ENCODE data around the gene PEMT.
A peak's percentile ranks its signal among the peaks of the same experiment; 100 is the strongest.

The PEMT gene

DNA sequence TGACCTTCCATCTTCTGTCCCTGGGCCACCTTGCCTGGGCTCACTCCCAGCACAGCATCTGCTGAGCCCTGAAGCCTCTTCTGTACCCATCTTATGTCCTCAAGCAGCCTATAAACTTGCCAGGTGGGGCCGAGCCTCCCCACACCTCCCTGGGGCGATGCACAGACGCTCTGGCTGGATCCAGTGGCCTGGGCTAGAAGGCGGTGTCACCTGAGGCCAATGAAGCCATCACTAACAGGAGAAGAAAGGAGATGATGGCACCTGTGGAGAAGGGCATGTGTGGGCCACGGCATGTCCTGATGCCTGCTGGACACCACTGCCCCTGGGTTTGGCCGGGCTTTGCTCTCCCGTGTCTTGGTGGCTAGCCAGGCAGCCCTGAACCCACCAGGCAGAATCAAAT, 45.5 kb downstream of the PEMT start:
- Histone ChIP-seq H3K9ac (ENCODE audit: low read depth in 1 of 2, low read length in 2 of 2) (no peak overlapping the region), H3K9me3 (ENCODE audit: control insufficient read depth in 2 of 2, low read length in 2 of 2) (no peaks in the 10 kb centered on the region), H3K36me3 (ENCODE audit: control insufficient read depth in 2 of 2, insufficient read depth in 2 of 2, low read length in 2 of 2) (no peaks in the 10 kb centered on the region), H3K27ac (ENCODE audit: low read depth in 2 of 2, low read length in 2 of 2) (no peak overlapping the region), H3K4me1 (ENCODE audit: control insufficient read depth in 2 of 2, insufficient read depth in 2 of 2, low read length in 2 of 2) (peaks cover 0 to under 1% of the 10 kb centered on the region in 2 donors), H3K27me3 (ENCODE audit: control insufficient read depth in 2 of 2, insufficient read depth in 2 of 2, low read length in 2 of 2) (no peaks in the 10 kb centered on the region), H3K4me3 (ENCODE audit: low read length in 2 of 2) (no peak overlapping the region)

DNA sequence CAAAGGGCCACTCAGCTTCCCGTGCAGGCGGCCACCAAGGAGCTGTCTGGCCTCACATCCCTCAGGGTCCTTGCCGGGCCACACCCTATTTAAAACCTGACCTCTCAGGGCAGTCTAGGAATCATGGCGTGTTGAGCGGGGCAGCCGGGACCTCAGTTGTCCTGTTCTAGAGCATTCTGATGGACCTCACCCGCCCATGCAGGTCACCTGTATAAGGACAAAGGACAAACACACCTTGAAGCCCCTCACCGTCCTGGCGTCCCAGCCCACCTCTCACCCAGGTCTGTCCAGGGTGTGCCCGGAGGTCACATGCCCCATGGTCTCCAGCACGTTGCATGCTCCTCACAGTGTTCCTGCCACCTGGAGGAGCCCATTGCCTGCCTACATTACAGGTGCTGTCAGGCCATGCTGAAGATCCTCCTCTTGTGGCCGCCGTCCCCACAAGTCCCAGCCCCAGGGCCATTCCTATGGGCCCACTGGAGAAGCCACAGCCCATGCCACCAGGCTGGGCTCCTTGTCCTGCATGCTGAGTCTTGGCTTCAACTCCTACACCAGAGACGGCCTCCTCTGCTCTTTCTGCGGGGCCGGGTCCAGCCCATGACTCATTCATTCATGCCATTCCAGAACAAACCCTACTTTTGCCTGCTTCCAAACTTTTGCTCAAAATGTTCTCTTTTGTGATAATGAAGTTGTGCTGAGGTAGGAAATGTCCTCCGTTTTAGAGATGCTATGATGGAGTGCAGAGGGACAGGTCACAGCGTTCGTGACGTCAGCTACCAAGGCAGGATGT, 46.3 kb downstream of the PEMT start:
- Histone ChIP-seq H3K9ac (ENCODE audit: low read depth in 1 of 2, low read length in 2 of 2) (no peak overlapping the region), H3K36me3 (ENCODE audit: control insufficient read depth in 2 of 2, insufficient read depth in 2 of 2, low read length in 2 of 2) (no peaks in the 10 kb centered on the region), H3K4me1 (ENCODE audit: control insufficient read depth in 2 of 2, insufficient read depth in 2 of 2, low read length in 2 of 2) (peaks cover 0 to 3% of the 10 kb centered on the region in 2 donors), H3K27me3 (ENCODE audit: control insufficient read depth in 2 of 2, insufficient read depth in 2 of 2, low read length in 2 of 2) (no peaks in the 10 kb centered on the region), H3K27ac (ENCODE audit: low read depth in 2 of 2, low read length in 2 of 2) (no peak overlapping the region), H3K9me3 (ENCODE audit: control insufficient read depth in 2 of 2, low read length in 2 of 2) (no peaks in the 10 kb centered on the region), H3K4me3 (ENCODE audit: low read length in 2 of 2) (no peak overlapping the region)

DNA sequence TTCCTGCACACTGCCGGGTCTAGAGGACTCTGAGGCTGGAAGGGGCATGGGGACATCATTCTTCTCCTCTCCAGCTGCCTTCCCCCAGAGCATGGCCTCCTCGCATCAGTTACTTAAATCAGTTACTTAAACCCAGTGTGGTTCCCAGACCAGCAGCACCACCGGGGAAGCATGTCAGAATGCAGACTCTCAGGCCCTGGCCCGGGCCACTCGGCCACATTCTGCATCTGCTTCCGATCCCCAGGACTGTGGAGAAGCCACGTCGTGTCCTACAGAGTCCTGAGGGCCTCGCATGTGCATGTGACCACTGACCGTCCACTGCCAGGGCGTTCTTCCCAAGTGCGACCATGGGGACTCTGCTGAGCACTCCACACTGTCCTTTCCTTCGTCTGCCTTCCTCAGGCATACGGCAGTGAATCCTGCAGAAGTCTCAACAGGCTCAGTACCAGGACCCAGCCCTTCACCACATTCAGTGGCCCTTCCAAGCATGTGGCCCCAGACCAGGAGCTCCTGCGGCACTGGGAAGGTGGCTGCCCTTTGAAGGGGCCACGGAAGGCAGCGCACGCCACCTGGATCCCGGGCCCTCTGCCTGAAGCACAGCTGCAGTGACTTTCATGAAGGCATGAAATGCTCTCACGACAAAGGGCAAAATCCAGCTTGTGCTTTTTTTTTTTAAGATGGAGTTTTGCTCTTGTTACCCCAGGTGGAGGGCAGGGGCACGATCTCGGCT, 48.4 kb downstream of the PEMT start:
- Histone ChIP-seq H3K9me3 (ENCODE audit: control insufficient read depth in 2 of 2, low read length in 2 of 2) (no peaks in the 10 kb centered on the region), H3K36me3 (ENCODE audit: control insufficient read depth in 2 of 2, insufficient read depth in 2 of 2, low read length in 2 of 2) (no peaks in the 10 kb centered on the region), H3K27ac (ENCODE audit: low read depth in 2 of 2, low read length in 2 of 2) (no peak overlapping the region), H3K27me3 (ENCODE audit: control insufficient read depth in 2 of 2, insufficient read depth in 2 of 2, low read length in 2 of 2) (no peaks in the 10 kb centered on the region), H3K4me3 (ENCODE audit: low read length in 2 of 2) (no peak overlapping the region), H3K9ac (ENCODE audit: low read depth in 1 of 2, low read length in 2 of 2) (no peak overlapping the region), H3K4me1 (ENCODE audit: control insufficient read depth in 2 of 2, insufficient read depth in 2 of 2, low read length in 2 of 2) (peaks cover 11 to 18% of the 10 kb centered on the region in 2 donors)

DNA sequence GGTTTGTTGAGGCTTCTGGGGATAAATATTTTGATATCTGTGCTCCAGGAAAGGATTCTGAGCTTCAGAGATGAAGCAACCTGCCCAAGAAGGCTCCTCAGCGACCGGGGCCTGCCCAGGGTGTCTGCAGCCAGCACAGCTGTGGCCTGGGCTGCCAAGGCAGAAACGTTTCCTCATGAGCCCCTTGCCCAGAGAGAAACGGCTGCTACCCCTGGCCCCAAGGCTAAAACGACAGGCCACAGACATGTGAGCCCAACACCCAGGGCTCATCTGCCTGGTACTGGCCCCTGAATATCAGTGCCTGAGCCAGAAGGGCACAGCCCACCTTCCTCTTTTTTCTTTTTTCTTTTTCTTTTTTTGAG, 49.9 kb downstream of the PEMT start:
- Histone ChIP-seq H3K4me3 (ENCODE audit: low read length in 2 of 2) (no peak overlapping the region), H3K27me3 (ENCODE audit: control insufficient read depth in 2 of 2, insufficient read depth in 2 of 2, low read length in 2 of 2) (no peaks in the 10 kb centered on the region), H3K9me3 (ENCODE audit: control insufficient read depth in 2 of 2, low read length in 2 of 2) (no peaks in the 10 kb centered on the region), H3K27ac (ENCODE audit: low read depth in 2 of 2, low read length in 2 of 2) (no peak overlapping the region), H3K36me3 (ENCODE audit: control insufficient read depth in 2 of 2, insufficient read depth in 2 of 2, low read length in 2 of 2) (no peaks in the 10 kb centered on the region), H3K9ac (ENCODE audit: low read depth in 1 of 2, low read length in 2 of 2) (no peak overlapping the region), H3K4me1 (ENCODE audit: control insufficient read depth in 2 of 2, insufficient read depth in 2 of 2, low read length in 2 of 2) (peaks cover 26 to 33% of the 10 kb centered on the region in 2 donors)

DNA sequence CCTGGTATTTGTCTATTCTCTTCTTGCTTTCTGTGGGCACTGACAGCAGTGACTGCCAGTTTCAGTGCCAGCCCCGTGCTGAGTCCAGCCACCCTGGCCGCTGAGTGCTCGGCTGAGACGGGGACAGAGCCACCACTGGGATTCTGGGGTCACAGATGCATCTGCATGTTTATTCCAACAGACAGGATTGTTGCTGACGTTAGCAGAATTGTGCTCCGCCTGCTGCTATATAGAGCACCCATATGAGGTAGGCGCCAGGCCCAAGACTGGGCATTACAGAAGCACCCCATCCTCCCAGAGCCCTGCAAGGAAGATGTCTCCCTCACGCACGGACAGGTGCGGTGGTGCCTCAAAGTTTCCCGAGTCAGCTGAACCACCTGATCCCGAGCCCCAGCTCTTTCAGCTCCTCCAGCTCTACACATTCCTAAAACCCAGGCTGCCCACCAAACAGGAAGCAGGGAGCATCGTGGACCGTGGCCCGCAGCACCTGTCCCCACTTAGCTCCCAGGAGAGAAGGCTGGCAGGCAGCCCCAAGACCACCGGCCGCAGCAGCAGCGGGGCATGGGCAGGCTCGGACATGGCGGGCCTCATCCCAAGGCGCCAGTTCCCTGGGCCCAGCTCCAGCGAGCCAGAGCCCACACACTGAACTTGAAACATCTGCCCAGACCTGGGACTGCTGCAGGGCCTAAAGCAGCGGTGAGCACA, 50.4 kb downstream of the PEMT start:
- H3K9ac ChIP-seq (ENCODE audit: low read depth in 1 of 2, low read length in 2 of 2), result no peak overlapping the region
- H3K27me3 ChIP-seq (ENCODE audit: control insufficient read depth in 2 of 2, insufficient read depth in 2 of 2, low read length in 2 of 2), result no peaks in the 10 kb centered on the region
- H3K9me3 ChIP-seq (ENCODE audit: control insufficient read depth in 2 of 2, low read length in 2 of 2), result no peaks in the 10 kb centered on the region
- peaks cover 30 to 35% of the 10 kb centered on the region in 2 donors for H3K4me1 ChIP-seq (ENCODE audit: control insufficient read depth in 2 of 2, insufficient read depth in 2 of 2, low read length in 2 of 2)
- no peak overlapping the region for H3K4me3 ChIP-seq (ENCODE audit: low read length in 2 of 2)
- no peaks in the 10 kb centered on the region for H3K36me3 ChIP-seq (ENCODE audit: control insufficient read depth in 2 of 2, insufficient read depth in 2 of 2, low read length in 2 of 2)
- H3K27ac ChIP-seq (ENCODE audit: low read depth in 2 of 2, low read length in 2 of 2), result no peak overlapping the region

DNA sequence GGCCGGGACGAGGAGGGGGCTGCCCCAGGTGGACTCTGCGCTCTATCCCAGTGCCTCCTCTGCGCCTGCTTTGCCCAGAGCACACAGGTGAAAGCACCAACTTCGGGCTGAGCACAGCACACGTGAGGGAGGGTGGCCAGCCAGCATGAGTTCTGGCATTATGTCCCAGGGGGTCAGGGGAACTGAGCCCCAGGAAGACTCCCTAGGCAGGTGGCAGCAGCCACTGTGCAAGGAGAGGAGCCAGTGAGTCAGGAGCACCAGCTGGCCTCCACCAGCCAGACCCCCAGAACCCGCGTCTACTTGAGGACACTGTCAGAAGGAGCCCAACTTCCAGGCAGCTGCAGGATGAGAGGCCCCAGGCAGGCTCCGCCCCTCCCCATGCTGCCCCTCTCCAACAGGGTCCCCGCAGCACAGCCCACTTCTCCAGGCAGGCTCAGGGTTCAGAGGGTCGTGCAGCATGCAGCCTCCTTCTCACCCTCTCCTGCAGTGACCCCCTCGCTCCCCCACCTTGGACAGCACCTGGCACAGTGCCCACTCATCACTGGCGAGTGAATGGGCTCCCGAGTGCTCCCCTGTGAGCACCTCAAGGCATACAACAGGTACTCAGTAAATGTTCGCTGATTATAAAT, 51.1 kb downstream of the PEMT start:
- peak overlapping the region in 1 of 2 donors; percentile 1 for H3K27ac ChIP-seq (ENCODE audit: low read depth in 2 of 2, low read length in 2 of 2)
- no peaks in the 10 kb centered on the region for H3K9me3 ChIP-seq (ENCODE audit: control insufficient read depth in 2 of 2, low read length in 2 of 2)
- no peaks in the 10 kb centered on the region for H3K27me3 ChIP-seq (ENCODE audit: control insufficient read depth in 2 of 2, insufficient read depth in 2 of 2, low read length in 2 of 2)
- no peaks in the 10 kb centered on the region for H3K36me3 ChIP-seq (ENCODE audit: control insufficient read depth in 2 of 2, insufficient read depth in 2 of 2, low read length in 2 of 2)
- no peak overlapping the region for H3K9ac ChIP-seq (ENCODE audit: low read depth in 1 of 2, low read length in 2 of 2)
- peaks cover 31 to 35% of the 10 kb centered on the region in 2 donors for H3K4me1 ChIP-seq (ENCODE audit: control insufficient read depth in 2 of 2, insufficient read depth in 2 of 2, low read length in 2 of 2)
- H3K4me3 ChIP-seq (ENCODE audit: low read length in 2 of 2), result no peak overlapping the region

DNA sequence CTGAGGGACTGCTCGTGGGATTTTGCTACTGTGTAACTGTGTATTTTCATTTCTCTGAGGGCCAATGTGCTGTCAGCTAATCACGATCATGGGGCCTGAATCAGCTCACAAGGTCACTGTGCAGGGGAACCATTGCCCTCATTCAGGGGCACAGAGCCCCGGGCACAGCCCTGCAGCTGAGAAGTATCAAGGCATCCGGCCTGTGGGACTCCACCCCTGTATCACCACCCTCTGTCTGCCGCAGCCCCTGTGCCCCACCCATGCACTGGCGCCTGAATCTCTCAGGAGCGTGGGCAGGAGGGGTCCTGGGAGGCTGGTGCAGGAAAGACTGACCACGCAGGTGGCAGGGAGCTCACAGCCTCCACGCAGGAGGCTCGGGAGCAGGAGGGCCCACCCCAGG, 51.9 kb downstream of the PEMT start:
- peak overlapping the region; percentile 72 to 74 for H3K27ac ChIP-seq (ENCODE audit: low read depth in 2 of 2, low read length in 2 of 2)
- peaks cover 31 to 35% of the 10 kb centered on the region in 2 donors for H3K4me1 ChIP-seq (ENCODE audit: control insufficient read depth in 2 of 2, insufficient read depth in 2 of 2, low read length in 2 of 2)

DNA sequence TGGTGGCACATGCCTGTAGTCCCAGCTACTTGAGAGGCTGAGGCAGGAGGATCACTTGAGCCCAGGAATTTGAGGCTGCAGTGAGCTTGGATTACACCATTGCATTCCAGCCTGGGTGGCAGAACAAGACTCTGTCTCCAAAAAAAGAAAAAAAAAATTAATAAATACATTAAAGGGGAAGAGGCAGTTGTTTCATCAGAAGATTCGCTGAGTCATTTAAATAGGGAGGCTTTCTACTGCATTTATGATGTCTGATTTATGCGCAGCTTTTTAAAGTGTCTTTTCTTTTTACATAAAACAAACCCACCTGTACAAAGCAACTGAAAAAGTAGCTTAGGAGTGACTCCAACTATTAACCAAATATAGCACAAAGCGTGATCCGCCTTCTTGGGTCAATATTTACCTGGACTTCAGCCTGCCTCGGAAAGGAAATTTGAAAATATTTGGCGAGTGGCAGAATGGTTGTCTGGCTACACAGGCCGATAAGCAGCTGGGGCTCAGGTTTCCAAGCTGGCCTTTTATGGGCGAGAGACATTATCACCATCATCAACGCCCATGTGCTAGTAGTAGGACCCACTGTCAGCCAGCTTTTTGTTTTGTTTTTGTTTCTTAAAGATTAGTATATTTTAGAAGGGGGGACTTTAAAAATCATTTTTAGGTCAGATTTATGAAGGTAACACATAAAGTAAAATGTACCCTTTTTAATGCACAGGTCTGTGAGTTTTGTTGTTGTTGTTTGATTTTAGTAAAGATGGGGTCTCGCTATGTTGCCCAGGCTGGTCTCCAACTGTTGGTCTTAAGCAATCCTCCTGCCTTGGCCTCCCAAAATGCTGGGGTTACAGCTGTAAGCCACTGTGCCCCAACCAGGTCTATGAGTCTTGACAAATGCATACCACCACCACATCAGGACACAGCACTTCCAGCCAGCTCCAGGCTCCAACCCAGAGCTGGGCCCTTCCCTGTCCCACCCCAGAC, 52.8 kb downstream of the PEMT start:
- no peak overlapping the region for H3K4me3 ChIP-seq (ENCODE audit: low read length in 2 of 2)
- peak overlapping the region in 1 of 2 donors; percentile 4 for H3K9ac ChIP-seq (ENCODE audit: low read depth in 1 of 2, low read length in 2 of 2)
- H3K27ac ChIP-seq (ENCODE audit: low read depth in 2 of 2, low read length in 2 of 2), result peak overlapping the region; percentile 72 to 74
- H3K27me3 ChIP-seq (ENCODE audit: control insufficient read depth in 2 of 2, insufficient read depth in 2 of 2, low read length in 2 of 2), result no peaks in the 10 kb centered on the region
- H3K4me1 ChIP-seq (ENCODE audit: control insufficient read depth in 2 of 2, insufficient read depth in 2 of 2, low read length in 2 of 2), result peaks cover 31 to 35% of the 10 kb centered on the region in 2 donors
- H3K36me3 ChIP-seq (ENCODE audit: control insufficient read depth in 2 of 2, insufficient read depth in 2 of 2, low read length in 2 of 2), result no peaks in the 10 kb centered on the region
- H3K9me3 ChIP-seq (ENCODE audit: control insufficient read depth in 2 of 2, low read length in 2 of 2), result no peaks in the 10 kb centered on the region

More for the DNA sequence above, 51.9 kb downstream of the PEMT start:
- Histone ChIP-seq H3K9ac (ENCODE audit: low read depth in 1 of 2, low read length in 2 of 2) (peak overlapping the region in 1 of 2 donors; percentile 4), H3K4me3 (ENCODE audit: low read length in 2 of 2) (no peak overlapping the region), H3K9me3 (ENCODE audit: control insufficient read depth in 2 of 2, low read length in 2 of 2) (no peaks in the 10 kb centered on the region), H3K36me3 (ENCODE audit: control insufficient read depth in 2 of 2, insufficient read depth in 2 of 2, low read length in 2 of 2) (no peaks in the 10 kb centered on the region), H3K27me3 (ENCODE audit: control insufficient read depth in 2 of 2, insufficient read depth in 2 of 2, low read length in 2 of 2) (no peaks in the 10 kb centered on the region)
